Measurements from ENCODE around the gene SLN.

SLN gene

GRCh38 chr11:107688322-107688918 is 23.4 kb downstream of the SLN start:
- H3K79me2 ChIP-seq (ENCODE audit: control insufficient read depth, insufficient read depth, low read length, unreplicated experiment) = no peaks in the 10 kb centered on the region
- peaks cover 13% of the 10 kb centered on the region for H3K4me1 ChIP-seq (ENCODE audit: control insufficient read depth, insufficient read depth, low read length, unreplicated experiment)
- no peak overlapping the region for H3K4me3 ChIP-seq (ENCODE audit: low read depth, low read length)
- H3K27me3 ChIP-seq (ENCODE audit: insufficient read depth, low read length) = no peaks in the 10 kb centered on the region
- no peaks in the 10 kb centered on the region for H3K36me3 ChIP-seq (ENCODE audit: insufficient read depth, low read length)
- H2AFZ ChIP-seq (ENCODE audit: low read length, unreplicated experiment) = no peak overlapping the region
- no peak overlapping the region for H3K27ac ChIP-seq (ENCODE audit: low read depth, low read length)

- Histone ChIP-seq H3K4me3 (ENCODE audit: low read depth, low read length) (no peak overlapping the region), H3K4me1 (ENCODE audit: control insufficient read depth, insufficient read depth, low read length, unreplicated experiment) (peaks cover 4% of the 10 kb centered on the region), H3K79me2 (ENCODE audit: control insufficient read depth, insufficient read depth, low read length, unreplicated experiment) (no peaks in the 10 kb centered on the region), H3K27me3 (ENCODE audit: insufficient read depth, low read length) (peaks cover 14% of the 10 kb centered on the region), H3K36me3 (ENCODE audit: insufficient read depth, low read length) (no peaks in the 10 kb centered on the region), H2AFZ (ENCODE audit: low read length, unreplicated experiment) (no peak overlapping the region), H3K27ac (ENCODE audit: low read depth, low read length) (no peak overlapping the region)
These were observed 28.0 kb downstream of the SLN start for GRCh38 chr11:107683807-107684206.

GRCh38 chr11:107683061-107683460 is 28.8 kb downstream of the SLN start:
- no peaks in the 10 kb centered on the region for H3K79me2 ChIP-seq (ENCODE audit: control insufficient read depth, insufficient read depth, low read length, unreplicated experiment)
- no peak overlapping the region for H3K27ac ChIP-seq (ENCODE audit: low read depth, low read length)
- peaks cover 14% of the 10 kb centered on the region for H3K27me3 ChIP-seq (ENCODE audit: insufficient read depth, low read length)
- no peaks in the 10 kb centered on the region for H3K36me3 ChIP-seq (ENCODE audit: insufficient read depth, low read length)
- no peak overlapping the region for H2AFZ ChIP-seq (ENCODE audit: low read length, unreplicated experiment)
- H3K4me1 ChIP-seq (ENCODE audit: control insufficient read depth, insufficient read depth, low read length, unreplicated experiment) = peaks cover under 1% of the 10 kb centered on the region
- H3K4me3 ChIP-seq (ENCODE audit: low read depth, low read length) = no peak overlapping the region

GRCh38 chr11:107682572-107682971 is 29.3 kb downstream of the SLN start:
- Histone ChIP-seq H3K4me1 (ENCODE audit: control insufficient read depth, insufficient read depth, low read length, unreplicated experiment) (no peaks in the 10 kb centered on the region), H3K27ac (ENCODE audit: low read depth, low read length) (no peak overlapping the region), H2AFZ (ENCODE audit: low read length, unreplicated experiment) (no peak overlapping the region), H3K4me3 (ENCODE audit: low read depth, low read length) (no peak overlapping the region), H3K27me3 (ENCODE audit: insufficient read depth, low read length) (peaks cover 14% of the 10 kb centered on the region), H3K79me2 (ENCODE audit: control insufficient read depth, insufficient read depth, low read length, unreplicated experiment) (no peaks in the 10 kb centered on the region), H3K36me3 (ENCODE audit: insufficient read depth, low read length) (no peaks in the 10 kb centered on the region)

GRCh38 chr11:107682171-107682570 is 29.7 kb downstream of the SLN start:
- H3K27ac ChIP-seq (ENCODE audit: low read depth, low read length) = no peak overlapping the region
- H3K4me1 ChIP-seq (ENCODE audit: control insufficient read depth, insufficient read depth, low read length, unreplicated experiment) = no peaks in the 10 kb centered on the region
- H3K27me3 ChIP-seq (ENCODE audit: insufficient read depth, low read length) = peaks cover 14% of the 10 kb centered on the region
- H3K79me2 ChIP-seq (ENCODE audit: control insufficient read depth, insufficient read depth, low read length, unreplicated experiment) = no peaks in the 10 kb centered on the region
- H2AFZ ChIP-seq (ENCODE audit: low read length, unreplicated experiment) = no peak overlapping the region
- H3K4me3 ChIP-seq (ENCODE audit: low read depth, low read length) = no peak overlapping the region
- no peaks in the 10 kb centered on the region for H3K36me3 ChIP-seq (ENCODE audit: insufficient read depth, low read length)

GRCh38 chr11:107679255-107680024 is 32.4 kb downstream of the SLN start:
- Histone ChIP-seq H3K4me1 (ENCODE audit: control insufficient read depth, insufficient read depth, low read length, unreplicated experiment) (no peaks in the 10 kb centered on the region), H3K36me3 (ENCODE audit: insufficient read depth, low read length) (no peaks in the 10 kb centered on the region), H2AFZ (ENCODE audit: low read length, unreplicated experiment) (no peak overlapping the region), H3K27me3 (ENCODE audit: insufficient read depth, low read length) (peaks cover 21% of the 10 kb centered on the region), H3K79me2 (ENCODE audit: control insufficient read depth, insufficient read depth, low read length, unreplicated experiment) (no peaks in the 10 kb centered on the region), H3K4me3 (ENCODE audit: low read depth, low read length) (no peak overlapping the region), H3K27ac (ENCODE audit: low read depth, low read length) (no peak overlapping the region)

GRCh38 chr11:107678632-107678971 is 33.3 kb downstream of the SLN start:
- no peaks in the 10 kb centered on the region for H3K4me1 ChIP-seq (ENCODE audit: control insufficient read depth, insufficient read depth, low read length, unreplicated experiment)
- H3K27me3 ChIP-seq (ENCODE audit: insufficient read depth, low read length) = peaks cover 28% of the 10 kb centered on the region
- no peak overlapping the region for H3K4me3 ChIP-seq (ENCODE audit: low read depth, low read length)
- no peaks in the 10 kb centered on the region for H3K79me2 ChIP-seq (ENCODE audit: control insufficient read depth, insufficient read depth, low read length, unreplicated experiment)
- H3K36me3 ChIP-seq (ENCODE audit: insufficient read depth, low read length) = no peaks in the 10 kb centered on the region
- H3K27ac ChIP-seq (ENCODE audit: low read depth, low read length) = no peak overlapping the region
- H2AFZ ChIP-seq (ENCODE audit: low read length, unreplicated experiment) = no peak overlapping the region

GRCh38 chr11:107677924-107678631 is 33.8 kb downstream of the SLN start:
- Histone ChIP-seq H3K4me3 (ENCODE audit: low read depth, low read length) (no peak overlapping the region), H3K4me1 (ENCODE audit: control insufficient read depth, insufficient read depth, low read length, unreplicated experiment) (no peaks in the 10 kb centered on the region), H3K27ac (ENCODE audit: low read depth, low read length) (no peak overlapping the region), H3K36me3 (ENCODE audit: insufficient read depth, low read length) (no peaks in the 10 kb centered on the region), H2AFZ (ENCODE audit: low read length, unreplicated experiment) (no peak overlapping the region), H3K79me2 (ENCODE audit: control insufficient read depth, insufficient read depth, low read length, unreplicated experiment) (no peaks in the 10 kb centered on the region), H3K27me3 (ENCODE audit: insufficient read depth, low read length) (peaks cover 30% of the 10 kb centered on the region)

GRCh38 chr11:107676336-107677057 is 35.4 kb downstream of the SLN start:
- Histone ChIP-seq H3K4me3 (ENCODE audit: low read depth, low read length) (no peak overlapping the region), H3K27me3 (ENCODE audit: insufficient read depth, low read length) (peaks cover 24% of the 10 kb centered on the region; the same call in 1 of the 2 replicates), H3K36me3 (ENCODE audit: insufficient read depth, low read length) (no peaks in the 10 kb centered on the region), H3K27ac (ENCODE audit: low read depth, low read length) (no peak overlapping the region), H3K79me2 (ENCODE audit: control insufficient read depth, insufficient read depth, low read length, unreplicated experiment) (no peaks in the 10 kb centered on the region), H3K4me1 (ENCODE audit: control insufficient read depth, insufficient read depth, low read length, unreplicated experiment) (no peaks in the 10 kb centered on the region), H2AFZ (ENCODE audit: low read length, unreplicated experiment) (no peak overlapping the region)

GRCh38 chr11:107675902-107676301 is 36.0 kb downstream of the SLN start:
- Histone ChIP-seq H3K4me3 (ENCODE audit: low read depth, low read length) (no peak overlapping the region), H3K79me2 (ENCODE audit: control insufficient read depth, insufficient read depth, low read length, unreplicated experiment) (no peaks in the 10 kb centered on the region), H3K36me3 (ENCODE audit: insufficient read depth, low read length) (no peaks in the 10 kb centered on the region), H3K27me3 (ENCODE audit: insufficient read depth, low read length) (peaks cover 29% of the 10 kb centered on the region; the same call in 1 of the 2 replicates), H3K4me1 (ENCODE audit: control insufficient read depth, insufficient read depth, low read length, unreplicated experiment) (no peaks in the 10 kb centered on the region), H3K27ac (ENCODE audit: low read depth, low read length) (no peak overlapping the region), H2AFZ (ENCODE audit: low read length, unreplicated experiment) (no peak overlapping the region)

All from ACC112 (cell line).